HFFc6 (cell line): ENCODE measurements around the gene SMPD1. TPM values are rescaled to one million over a fixed set of nuclear protein-coding genes. Genes with fewer than 3 reads are reported as not detected.

ENCODE experiments used
- DNase-seq: peaks from one replicate; pipeline ENCODE4 v3.0.0-alpha.2; 2018
- H3K27ac Mint-ChIP-seq: 2 replicates; pipeline ENCODE4 v1.8.0; 2020; ENCODE audit warnings: mild to moderate bottlenecking, mixed read lengths
- H3K27me3 Mint-ChIP-seq: 2 replicates; pipeline ENCODE4 v1.8.0; 2021; ENCODE audit warnings: mild to moderate bottlenecking, moderate library complexity, mixed read lengths; ENCODE audit not compliant: insufficient read depth
- H3K36me3 Mint-ChIP-seq: 2 replicates; pipeline ENCODE4 v1.8.0; 2021; ENCODE audit warnings: low read depth, mixed read lengths
- H3K4me1 Mint-ChIP-seq: 2 replicates; pipeline ENCODE4 v1.8.0; 2020; ENCODE audit warnings: low read depth, mixed read lengths
- H3K4me3 Mint-ChIP-seq: 2 replicates; pipeline ENCODE4 v1.8.0; 2020; ENCODE audit warnings: mild to moderate bottlenecking, moderate library complexity, mixed read lengths
- H3K9me3 Mint-ChIP-seq: 2 replicates; pipeline ENCODE4 v1.8.0; 2020; ENCODE audit warnings: mild to moderate bottlenecking, mixed read lengths
- total RNA-seq, 6 experiments: library from RNA; stranded (reverse); fragmentation: NEBNext Ultra II Directional; extraction: Animal tissue kit (Norgen Biotek cat#: 25700); gene quantifications; 2 replicates in 1 of 6; 3 replicates in 5 of 6; pipeline ENCODE4 v1.2.3, GENCODE V29; 2021
- TF ChIP-seq, protein P1 (sequence below): fragments of 200-600 bp; sonication (generic); IDR thresholded peaks from 2 replicates; pipeline ENCODE4 v1.5.0; 2021; ENCODE audit warnings: antibody characterized with exemption, mild to moderate bottlenecking

The SMPD1 gene
- total RNA-seq, 6 experiments from 2014 or later, result 117 to 145 (median 123) TPM

DNA sequence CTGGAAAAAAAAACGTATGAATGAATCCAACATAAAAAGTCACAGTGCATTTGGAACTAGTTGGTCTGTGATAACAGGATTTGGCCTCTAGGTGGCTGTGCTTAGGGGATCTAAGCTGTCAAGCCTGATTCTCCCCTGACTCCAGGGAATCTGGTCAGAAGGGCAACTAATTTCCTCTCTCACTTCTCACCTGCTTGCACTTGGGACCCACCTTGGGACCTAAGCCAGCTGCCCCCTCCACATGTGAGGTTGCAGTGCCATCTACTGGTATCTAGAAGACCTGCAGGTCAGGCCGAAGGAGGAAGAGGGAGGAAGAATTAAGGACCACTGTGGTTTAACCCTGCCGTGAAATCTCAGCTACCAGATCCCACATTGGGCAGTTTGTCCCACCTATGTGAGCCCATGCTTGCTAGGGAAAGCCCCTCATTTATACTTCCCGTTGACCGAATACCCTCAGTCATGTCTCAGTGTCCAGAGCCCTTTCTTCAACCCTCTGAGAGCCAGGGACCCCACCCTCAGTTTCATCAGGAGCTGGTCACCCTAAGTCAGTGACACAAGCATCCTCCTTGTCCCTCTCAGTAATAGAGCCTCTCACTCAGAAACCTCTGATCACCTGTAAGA is 36.8 kb upstream of the SMPD1 start:
- Mint-ChIP-seq H3K4me3 (no peak overlapping the region), H3K27ac (no peak overlapping the region), H3K36me3 (no peaks in the 10 kb centered on the region), H3K4me1 (peaks cover 36% of the 10 kb centered on the region), H3K9me3 (no peaks in the 10 kb centered on the region), H3K27me3 (peaks cover 1% of the 10 kb centered on the region; the same call in 1 of the 2 replicates)
- DNase-seq, result peak; percentile 7
- TF ChIP-seq, protein P1, sequence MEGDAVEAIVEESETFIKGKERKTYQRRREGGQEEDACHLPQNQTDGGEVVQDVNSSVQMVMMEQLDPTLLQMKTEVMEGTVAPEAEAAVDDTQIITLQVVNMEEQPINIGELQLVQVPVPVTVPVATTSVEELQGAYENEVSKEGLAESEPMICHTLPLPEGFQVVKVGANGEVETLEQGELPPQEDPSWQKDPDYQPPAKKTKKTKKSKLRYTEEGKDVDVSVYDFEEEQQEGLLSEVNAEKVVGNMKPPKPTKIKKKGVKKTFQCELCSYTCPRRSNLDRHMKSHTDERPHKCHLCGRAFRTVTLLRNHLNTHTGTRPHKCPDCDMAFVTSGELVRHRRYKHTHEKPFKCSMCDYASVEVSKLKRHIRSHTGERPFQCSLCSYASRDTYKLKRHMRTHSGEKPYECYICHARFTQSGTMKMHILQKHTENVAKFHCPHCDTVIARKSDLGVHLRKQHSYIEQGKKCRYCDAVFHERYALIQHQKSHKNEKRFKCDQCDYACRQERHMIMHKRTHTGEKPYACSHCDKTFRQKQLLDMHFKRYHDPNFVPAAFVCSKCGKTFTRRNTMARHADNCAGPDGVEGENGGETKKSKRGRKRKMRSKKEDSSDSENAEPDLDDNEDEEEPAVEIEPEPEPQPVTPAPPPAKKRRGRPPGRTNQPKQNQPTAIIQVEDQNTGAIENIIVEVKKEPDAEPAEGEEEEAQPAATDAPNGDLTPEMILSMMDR, result peak; percentile 97

DNA sequence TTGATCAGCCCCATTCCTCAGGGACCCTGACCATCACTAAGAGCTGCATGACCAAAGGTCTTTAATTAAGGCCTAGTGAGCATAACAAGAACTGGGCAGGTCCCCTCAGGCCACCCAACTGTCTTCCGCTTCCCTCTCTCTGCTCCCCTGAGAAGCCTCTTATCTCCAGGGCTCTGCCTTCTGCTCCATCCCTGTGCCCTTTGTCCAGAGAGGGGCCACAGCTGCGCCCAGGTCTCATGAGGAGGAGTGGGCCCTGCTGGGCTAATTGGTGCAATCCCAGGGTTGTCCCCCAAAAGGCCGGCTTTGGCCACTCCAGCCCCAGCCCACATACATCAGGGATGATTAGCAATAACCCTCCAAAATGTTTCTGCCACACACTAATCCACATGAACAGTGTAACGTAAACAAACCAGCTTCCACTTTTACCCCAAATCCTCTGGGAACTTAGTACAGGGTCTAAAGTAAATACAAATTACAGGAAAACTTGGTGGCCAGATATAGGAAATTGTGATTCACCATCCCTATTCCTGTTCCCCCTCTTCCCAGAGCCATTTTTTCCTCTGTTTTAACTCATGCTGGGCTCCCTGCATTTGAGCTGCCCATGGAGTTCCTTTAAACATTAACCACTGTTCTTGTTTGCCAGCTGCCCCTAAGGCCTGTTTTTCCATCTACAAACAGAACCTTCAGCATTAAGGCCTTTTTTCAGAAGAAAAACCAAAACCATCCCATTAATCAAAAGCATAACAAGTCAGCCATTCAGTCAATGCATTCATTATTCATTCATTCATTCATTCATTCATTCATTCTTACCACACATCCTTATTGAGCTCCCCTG is 35.4 kb upstream of the SMPD1 start:
- Mint-ChIP-seq H3K36me3 (no peaks in the 10 kb centered on the region), H3K4me1 (peaks cover 36% of the 10 kb centered on the region), H3K9me3 (no peaks in the 10 kb centered on the region), H3K27ac (no peak overlapping the region), H3K4me3 (no peak overlapping the region), H3K27me3 (peaks cover 1% of the 10 kb centered on the region; the same call in 1 of the 2 replicates)
- TF ChIP-seq, protein P1, result no peak
- DNase-seq, result no peak

DNA sequence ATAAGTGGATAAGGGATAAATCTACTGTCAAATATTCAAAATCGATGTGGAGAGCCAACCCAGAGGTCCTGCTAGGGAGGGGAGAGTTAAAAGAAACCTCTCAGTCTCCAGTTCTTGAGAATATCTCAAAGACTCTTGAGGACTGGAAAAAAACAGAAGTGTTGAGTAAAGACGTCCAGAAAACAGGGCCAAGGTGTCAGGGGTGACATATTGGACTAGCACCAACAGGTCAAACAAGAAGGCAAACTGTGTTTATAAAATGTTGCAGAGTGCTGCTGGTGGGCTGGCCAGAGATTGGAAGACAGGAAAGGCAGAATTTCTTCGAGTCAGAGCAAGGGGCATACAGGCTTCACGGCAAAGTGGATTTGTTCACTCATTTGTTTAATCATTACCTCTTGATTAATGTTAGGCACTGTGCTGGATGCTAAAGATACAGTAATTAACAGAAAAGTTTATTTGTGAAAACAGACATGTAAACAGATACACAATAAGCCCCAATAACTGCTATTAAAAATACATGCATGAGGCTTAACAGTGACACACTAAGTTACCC is 33.7 kb upstream of the SMPD1 start:
- Mint-ChIP-seq H3K9me3 (no peaks in the 10 kb centered on the region), H3K4me1 (peaks cover 35% of the 10 kb centered on the region), H3K27ac (peak overlapping the region; percentile 84), H3K4me3 (peak overlapping the region; percentile 52), H3K36me3 (no peaks in the 10 kb centered on the region), H3K27me3 (peaks cover 1% of the 10 kb centered on the region; the same call in 1 of the 2 replicates)
- no peak for DNase-seq
- TF ChIP-seq, protein P1, result no peak

DNA sequence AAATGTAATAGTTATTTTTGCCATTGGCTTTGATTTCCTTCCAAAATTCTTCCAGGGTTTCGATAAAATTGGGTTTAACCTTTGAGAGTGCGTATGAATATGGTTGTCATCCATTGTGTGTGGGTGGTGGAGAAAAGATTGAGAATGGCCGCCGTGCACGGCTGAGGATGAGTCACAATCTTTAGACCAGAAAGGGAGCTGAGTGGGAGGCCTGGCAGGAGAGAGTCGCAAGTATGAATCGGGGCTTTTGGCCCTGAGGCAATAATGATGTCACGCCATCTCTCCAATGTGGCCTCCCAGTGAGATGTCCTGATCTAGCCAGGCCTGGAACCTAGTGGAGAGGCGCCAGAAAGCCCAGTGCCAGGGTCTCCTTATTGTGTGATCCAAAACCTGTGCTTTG is 33.1 kb upstream of the SMPD1 start:
- Mint-ChIP-seq H3K9me3 (no peaks in the 10 kb centered on the region), H3K27me3 (peaks cover 1% of the 10 kb centered on the region; the same call in 1 of the 2 replicates), H3K27ac (peak overlapping the region; percentile 84), H3K4me1 (peaks cover 30% of the 10 kb centered on the region), H3K36me3 (no peaks in the 10 kb centered on the region), H3K4me3 (peak overlapping the region; percentile 52)
- DNase-seq, result peak; percentile 91
- TF ChIP-seq, protein P1, result no peak

DNA sequence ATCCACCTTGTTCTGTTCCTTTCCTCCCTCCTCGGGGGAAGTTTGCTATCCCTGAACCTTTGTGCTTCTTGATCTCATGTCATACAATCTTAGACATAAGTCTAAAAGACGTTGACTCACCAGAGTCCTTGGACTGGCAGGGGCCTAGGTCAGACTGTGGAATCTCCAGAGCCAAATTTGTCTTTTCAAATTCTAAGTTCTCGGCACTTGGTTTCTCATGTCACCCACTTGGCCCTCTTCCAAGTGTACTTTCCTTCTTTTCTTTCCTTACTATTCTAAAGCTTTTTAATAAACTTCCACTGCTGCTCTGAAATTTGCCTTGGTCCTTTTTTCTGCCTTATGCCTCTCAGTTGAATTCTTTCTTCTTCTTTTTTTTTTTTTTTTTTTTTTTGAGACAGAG is 30.1 kb upstream of the SMPD1 start:
- Mint-ChIP-seq H3K4me3 (no peak overlapping the region), H3K4me1 (peaks cover 29% of the 10 kb centered on the region), H3K27me3 (no peaks in the 10 kb centered on the region), H3K9me3 (no peaks in the 10 kb centered on the region), H3K27ac (no peak overlapping the region), H3K36me3 (no peaks in the 10 kb centered on the region)
- no peak for DNase-seq
- TF ChIP-seq, protein P1, result no peak
